Spleen (tissue), 11 donors: Measurements from ENCODE around the gene SLC22A2. TPM values are rescaled to one million over a fixed set of nuclear protein-coding genes. Genes with fewer than 3 reads are reported as not detected.

Experiments
- DNase-seq: peaks from one replicate; pipeline ENCODE4 v3.0.0-alpha.2; 2020
- H3K27ac ChIP-seq, 8 donors: fragments of 200-600 bp; sonication (generic) in 7 of 8; 1 replicate in 4 of 8; 2 replicates in 4 of 8; pipeline versions ENCODE4 v1.5.0 to v1.8.0; 2016 to 2021; ENCODE audit warnings: inconsistent platforms in 4 of 8, mild to moderate bottlenecking in 4 of 8, moderate library complexity in 1 of 8
- H3K27me3 ChIP-seq, 7 donors: fragments of 200-600 bp; sonication (generic) in 6 of 7; replicated peaks in 1 of 7; 1 replicate in 4 of 7; 2 replicates in 3 of 7; pipeline versions ENCODE4 v1.5.0 to v1.8.0; 2016 to 2021; ENCODE audit warnings: inconsistent platforms in 3 of 7, mild to moderate bottlenecking in 1 of 7
- H3K36me3 ChIP-seq, 6 donors: fragments of 200-600 bp; sonication (generic) in 5 of 6; 1 replicate in 4 of 6; 2 replicates in 2 of 6; pipeline versions ENCODE4 v1.5.0 to v1.8.0; 2016 to 2021; ENCODE audit warnings: inconsistent platforms in 2 of 6
- H3K4me1 ChIP-seq, 6 donors: fragments of 200-600 bp; sonication (generic) in 5 of 6; 1 replicate in 3 of 6; 2 replicates in 3 of 6; pipeline versions ENCODE4 v1.5.0 to v1.8.0; 2016 to 2021; ENCODE audit warnings: inconsistent platforms in 3 of 6
- H3K4me3 ChIP-seq, 8 donors: fragments of 200-600 bp; sonication (generic) in 7 of 8; 1 replicate in 4 of 8; 2 replicates in 4 of 8; pipeline versions ENCODE4 v1.5.0 to v1.8.0; 2016 to 2021; ENCODE audit warnings: inconsistent platforms in 4 of 8, mild to moderate bottlenecking in 4 of 8, moderate library complexity in 2 of 8
- H3K9me3 ChIP-seq, 8 donors: fragments of 200-600 bp; sonication (generic) in 7 of 8; 1 replicate in 4 of 8; 2 replicates in 4 of 8; pipeline versions ENCODE4 v1.5.0 to v1.8.0; 2016 to 2021; ENCODE audit warnings: inconsistent platforms in 4 of 8
- POLR2A ChIP-seq, 3 donors: fragments of 450-650 bp; IDR thresholded peaks; one replicate each; pipeline ENCODE4 v1.5.1; 2017; ENCODE audit warnings: antibody characterized with exemption in 3 of 3, mild to moderate bottlenecking in 1 of 3
- POLR2AphosphoS5 ChIP-seq, 3 donors: sonication (generic); formaldehyde crosslinking; IDR thresholded peaks; one replicate each; pipeline ENCODE4 v1.5.1; 2017; ENCODE audit warnings: antibody characterized with exemption in 3 of 3
- WGBS, 5 donors: extraction: QIAGEN DNeasy Blood & Tissue Kit in 3 of 5; methylation state at CpG; one replicate each; pipeline versions ENCODE4 v1.1.5 to v1.1.7; 2013 to 2018; 5-methylcytosine and 5-hydroxymethylcytosine counted together
- intact Hi-C: fragments of 100-400 bp; cut with DNase I; formaldehyde crosslinking; loops from one replicate; pipeline ENCODE4 v1.15.0; 2023; ENCODE audit warnings: low total_unique reads
- polyA plus RNA-seq, 3 donors: library from polyadenylated mRNA; stranded (reverse); fragments of 200-250 nt; gene quantifications; one replicate each; pipeline ENCODE4 v1.2.1, GENCODE V29; 2013
- total RNA-seq, 7 donors: library from RNA; depleted of rRNA in 3 of 7; stranded (reverse); fragments of >200 nt in 3 of 7; fragmentation: NEBNext Ultra II Directional in 4 of 7; extraction: Animal tissue kit (Norgen Biotek cat#: 25700) in 4 of 7; gene quantifications; one replicate each; pipeline versions ENCODE4 v1.1.0 to v1.2.1, GENCODE V29; 2016 to 2021
- TF ChIP-seq, protein P1 (sequence below), 11 experiments: fragments of 200-600 bp in 7 of 11; fragments of 450-650 bp in 4 of 11; sonication (generic) in 4 of 11; IDR thresholded peaks in 8 of 11; conservative IDR thresholded peaks in 3 of 11; 1 replicate in 7 of 11; 2 replicates in 4 of 11; pipeline versions ENCODE4 v1.4.0 to v1.8.0; 2016 to 2021; ENCODE audit warnings: antibody characterized with exemption in 11 of 11, inconsistent platforms in 4 of 11, mild to moderate bottlenecking in 1 of 11
- donor health status: healthy with polysubstance abuse.
- donor health status: DM: no; HTN: no; CAD: no; lungs with moderate emphysema.
- donor health status: DM: no; HTN: no; CAD: no.
- donor health status: Bipolar disorder and iron deficiency.
- donor health status: healthy.
- donor health status: DM: no; HTN: no; CAD: no.
- donor health status: DM: yes; HTN: yes; CAD: no.

SLC22A2 gene
- total and polyA plus RNA-seq, 10 donors: not detected

DNA sequence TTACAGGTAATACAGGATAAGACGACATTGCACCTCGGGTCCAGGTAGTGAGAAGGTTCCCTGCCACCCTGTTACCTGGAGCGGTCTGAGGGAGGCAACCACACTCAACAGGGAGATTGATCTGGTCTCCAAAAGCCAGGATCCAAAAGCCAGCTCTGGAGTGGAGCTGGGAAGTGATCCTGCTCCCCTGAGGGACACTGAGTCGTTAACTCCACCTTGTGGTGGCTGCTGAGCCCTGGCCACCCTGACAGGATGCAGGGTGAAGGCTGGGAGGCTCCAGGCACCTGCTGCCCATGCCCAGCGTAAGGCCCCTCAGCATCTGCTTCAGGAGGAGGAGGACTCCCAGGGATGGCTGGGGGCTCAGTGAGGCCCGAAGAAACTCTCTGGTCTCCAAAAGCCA lies 38.7 kb upstream of the SLC22A2 start:
- 71 to 84% (median 80%) methylated on average over 4 to 6 of the region's 6 CpGs for WGBS, 5 donors
- intact Hi-C loops: no loop called here
- H3K27me3 ChIP-seq: peaks cover 0 to 14% (median 0%) of the 10 kb centered on the region in 7 donors
- no peak overlapping the region for H3K27ac ChIP-seq
- no peaks in the 10 kb centered on the region for H3K36me3 ChIP-seq
- H3K4me3 ChIP-seq: no peak overlapping the region
- DNase-seq: no peak
- no peaks in the 10 kb centered on the region for H3K4me1 ChIP-seq
- TF ChIP-seq POLR2A (IDR thresholded peaks at IDR 0.05): no peak
- no peaks in the 10 kb centered on the region for H3K9me3 ChIP-seq

DNA sequence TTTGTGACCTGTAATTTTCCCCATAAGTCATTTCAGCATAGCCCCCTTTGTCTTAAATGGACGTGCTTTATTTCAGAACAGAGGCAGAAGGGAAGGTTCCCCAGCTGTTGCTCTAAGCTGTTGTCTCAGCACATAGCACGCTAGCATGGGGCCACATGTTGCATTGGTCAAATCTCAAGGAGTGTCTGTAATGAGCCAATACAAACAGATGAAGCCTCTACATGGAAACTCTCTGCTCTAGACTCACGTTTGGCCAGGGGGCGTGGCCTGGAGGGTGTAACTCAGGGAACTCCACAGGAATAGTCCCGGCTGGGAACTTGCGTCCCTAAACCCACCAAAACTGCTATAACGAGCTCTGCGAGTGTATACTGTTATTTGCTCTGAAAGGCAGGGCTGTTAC lies 35.2 kb upstream of the SLC22A2 start:
- H3K27me3 ChIP-seq: peaks cover 0 to 14% (median 0%) of the 10 kb centered on the region in 7 donors
- 57 to 69% (median 63%) methylated on average over 8 of the region's 8 CpGs for WGBS, 5 donors
- H3K27ac ChIP-seq: no peak overlapping the region
- H3K4me3 ChIP-seq: no peak overlapping the region
- no peak for DNase-seq
- no peaks in the 10 kb centered on the region for H3K9me3 ChIP-seq
- intact Hi-C loops: no loop called here
- TF ChIP-seq POLR2A (IDR thresholded peaks at IDR 0.05): no peak
- TF ChIP-seq POLR2AphosphoS5 (IDR thresholded peaks at IDR 0.05): no peak
- TF ChIP-seq, protein P1, sequence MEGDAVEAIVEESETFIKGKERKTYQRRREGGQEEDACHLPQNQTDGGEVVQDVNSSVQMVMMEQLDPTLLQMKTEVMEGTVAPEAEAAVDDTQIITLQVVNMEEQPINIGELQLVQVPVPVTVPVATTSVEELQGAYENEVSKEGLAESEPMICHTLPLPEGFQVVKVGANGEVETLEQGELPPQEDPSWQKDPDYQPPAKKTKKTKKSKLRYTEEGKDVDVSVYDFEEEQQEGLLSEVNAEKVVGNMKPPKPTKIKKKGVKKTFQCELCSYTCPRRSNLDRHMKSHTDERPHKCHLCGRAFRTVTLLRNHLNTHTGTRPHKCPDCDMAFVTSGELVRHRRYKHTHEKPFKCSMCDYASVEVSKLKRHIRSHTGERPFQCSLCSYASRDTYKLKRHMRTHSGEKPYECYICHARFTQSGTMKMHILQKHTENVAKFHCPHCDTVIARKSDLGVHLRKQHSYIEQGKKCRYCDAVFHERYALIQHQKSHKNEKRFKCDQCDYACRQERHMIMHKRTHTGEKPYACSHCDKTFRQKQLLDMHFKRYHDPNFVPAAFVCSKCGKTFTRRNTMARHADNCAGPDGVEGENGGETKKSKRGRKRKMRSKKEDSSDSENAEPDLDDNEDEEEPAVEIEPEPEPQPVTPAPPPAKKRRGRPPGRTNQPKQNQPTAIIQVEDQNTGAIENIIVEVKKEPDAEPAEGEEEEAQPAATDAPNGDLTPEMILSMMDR (IDR thresholded peaks at IDR 0.05 in 8 of 11, conservative IDR thresholded peaks at IDR 0.05 in 3 of 11): no peak
- H3K4me1 ChIP-seq: no peaks in the 10 kb centered on the region
- no peaks in the 10 kb centered on the region for H3K36me3 ChIP-seq

DNA sequence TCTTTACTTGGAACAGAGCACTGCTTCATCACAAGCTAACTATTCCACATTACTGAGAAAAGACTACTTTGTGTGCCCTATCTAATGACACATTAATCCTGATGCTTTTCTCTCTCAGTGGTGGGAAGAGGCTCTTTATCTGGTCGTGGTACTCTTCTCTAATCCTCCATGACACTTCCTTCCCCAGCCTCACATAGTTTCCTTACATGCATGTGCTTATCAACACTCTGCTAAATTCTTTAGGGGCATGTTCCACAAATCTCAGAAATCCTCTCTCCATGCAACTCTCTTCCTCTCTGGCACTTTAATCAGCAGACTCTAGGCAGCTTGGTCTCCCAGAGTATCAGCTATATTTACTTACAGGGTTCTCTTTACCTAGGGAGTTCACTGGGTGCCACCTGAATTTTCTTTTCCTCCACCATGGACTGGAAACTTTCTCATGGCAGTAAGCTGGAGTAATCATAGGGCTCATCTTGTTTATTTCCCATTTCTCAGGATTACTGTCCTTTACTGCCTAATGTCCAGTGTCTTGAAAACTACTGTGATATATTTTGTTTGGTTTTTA lies 27.0 kb upstream of the SLC22A2 start:
- Histone ChIP-seq H3K27me3 (no peaks in the 10 kb centered on the region), H3K27ac (no peak overlapping the region), H3K9me3 (no peaks in the 10 kb centered on the region), H3K4me3 (no peak overlapping the region), H3K4me1 (no peaks in the 10 kb centered on the region), H3K36me3 (no peaks in the 10 kb centered on the region)
- intact Hi-C loops: no loop called here
- no peak for DNase-seq
- 0 to 14% (median 7%) methylated on average over 1 of the region's 1 CpG for WGBS, 5 donors
- TF ChIP-seq POLR2AphosphoS5 (IDR thresholded peaks at IDR 0.05) (no peak), POLR2A (IDR thresholded peaks at IDR 0.05) (no peak)
- TF ChIP-seq, protein P1 (IDR thresholded peaks at IDR 0.05 in 8 of 11, conservative IDR thresholded peaks at IDR 0.05 in 3 of 11): no peak

DNA sequence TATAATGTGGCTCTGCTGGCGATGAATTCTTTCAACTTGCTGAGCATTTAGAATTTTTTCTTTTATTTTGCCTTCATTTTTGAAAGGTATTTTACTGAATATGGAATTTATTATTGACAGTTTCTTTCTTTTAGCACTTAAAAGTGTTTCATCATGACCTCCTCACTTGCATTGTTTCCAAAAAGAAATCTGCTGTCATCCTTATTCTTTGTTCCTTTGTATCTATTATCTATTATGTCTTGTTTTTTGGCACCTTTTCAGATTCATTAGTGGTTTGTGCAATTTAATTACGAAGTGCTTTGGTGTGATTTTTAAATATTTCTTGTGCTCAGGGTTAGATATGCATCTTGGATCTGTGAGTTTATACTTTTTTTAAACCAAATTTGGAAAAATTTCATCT lies 26.0 kb upstream of the SLC22A2 start:
- H3K27me3 ChIP-seq: no peaks in the 10 kb centered on the region
- no peaks in the 10 kb centered on the region for H3K4me1 ChIP-seq
- H3K27ac ChIP-seq: no peak overlapping the region
- H3K4me3 ChIP-seq: no peak overlapping the region
- H3K36me3 ChIP-seq: no peaks in the 10 kb centered on the region
- intact Hi-C loops: no loop called here
- 78 to 89% (median 86%) methylated on average over 2 of the region's 2 CpGs for WGBS, 5 donors
- TF ChIP-seq POLR2A (IDR thresholded peaks at IDR 0.05): no peak
- TF ChIP-seq, protein P1 (IDR thresholded peaks at IDR 0.05 in 8 of 11, conservative IDR thresholded peaks at IDR 0.05 in 3 of 11): no peak
- TF ChIP-seq POLR2AphosphoS5 (IDR thresholded peaks at IDR 0.05): no peak
- H3K9me3 ChIP-seq: peaks cover 0 to 4% (median 0%) of the 10 kb centered on the region in 8 donors
- DNase-seq: no peak

DNA sequence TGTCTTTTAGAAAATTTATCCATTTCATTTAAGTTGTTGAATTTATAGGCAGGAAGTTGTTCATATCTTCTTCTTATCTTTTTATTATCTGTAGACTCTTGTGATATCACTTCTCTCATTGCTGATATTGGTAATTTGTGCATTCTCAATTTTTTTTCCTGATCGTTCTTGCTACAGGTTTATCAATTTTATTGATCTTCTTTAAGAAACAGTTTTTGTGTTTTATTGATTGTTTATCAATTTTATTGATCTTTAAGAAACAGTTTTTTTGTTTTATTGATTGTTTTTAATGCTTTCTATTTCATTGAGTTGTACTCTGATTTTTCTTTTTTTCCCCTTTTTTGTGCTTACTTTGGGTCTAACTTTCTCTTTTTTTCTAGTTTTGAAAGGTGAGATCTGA lies 23.8 kb upstream of the SLC22A2 start:
- DNase-seq: no peak
- no peaks in the 10 kb centered on the region for H3K4me1 ChIP-seq
- H3K27me3 ChIP-seq: no peaks in the 10 kb centered on the region
- intact Hi-C loops: no loop called here
- TF ChIP-seq, protein P1 (IDR thresholded peaks at IDR 0.05 in 8 of 11, conservative IDR thresholded peaks at IDR 0.05 in 3 of 11): no peak
- no peak for TF ChIP-seq POLR2AphosphoS5 (IDR thresholded peaks at IDR 0.05)
- TF ChIP-seq POLR2A (IDR thresholded peaks at IDR 0.05): no peak
- no peaks in the 10 kb centered on the region for H3K36me3 ChIP-seq
- WGBS, 5 donors: 0 to 88% (median 74%) methylated on average over 1 of the region's 1 CpG
- no peak overlapping the region for H3K4me3 ChIP-seq
- no peak overlapping the region for H3K27ac ChIP-seq
- H3K9me3 ChIP-seq: peaks cover 0 to 4% (median 0%) of the 10 kb centered on the region in 8 donors
